GM18499 (cell line): Measurements from ENCODE around the gene SLC16A2.
"Not testable (repeated sequence)": the region's sequence is repeated elsewhere in the genome, so short reads cannot be mapped to it uniquely, and the experiment has no call there.

Experiments
- ATAC-seq: cut with Tn5 transposase; IDR thresholded peaks from one replicate; pipeline ENCODE4 v1.9.1; 2021; ENCODE audit warnings: moderate number of reproducible peaks; ENCODE audit not compliant: insufficient read depth, unreplicated experiment

Gene SLC16A2

DNA sequence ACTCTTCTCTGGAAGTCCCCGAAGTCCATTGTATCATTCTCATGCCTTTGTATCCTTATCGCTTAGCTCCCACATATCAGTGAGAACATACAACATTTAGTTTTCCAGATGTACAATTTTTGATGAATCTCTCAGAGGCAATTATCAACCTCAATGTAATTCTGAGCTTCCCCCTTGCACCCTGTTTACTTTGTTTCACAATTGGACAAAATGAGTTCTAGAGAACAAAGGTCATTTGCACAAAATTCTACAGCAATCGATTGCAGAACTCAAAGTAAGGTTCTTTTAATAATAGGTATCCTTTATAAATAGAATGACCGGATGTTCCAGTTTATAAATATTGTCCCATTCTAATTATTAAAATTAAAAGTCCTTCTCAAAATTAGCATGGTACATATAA, 79.3 kb downstream of the SLC16A2 start:
- ATAC-seq: no peak

DNA sequence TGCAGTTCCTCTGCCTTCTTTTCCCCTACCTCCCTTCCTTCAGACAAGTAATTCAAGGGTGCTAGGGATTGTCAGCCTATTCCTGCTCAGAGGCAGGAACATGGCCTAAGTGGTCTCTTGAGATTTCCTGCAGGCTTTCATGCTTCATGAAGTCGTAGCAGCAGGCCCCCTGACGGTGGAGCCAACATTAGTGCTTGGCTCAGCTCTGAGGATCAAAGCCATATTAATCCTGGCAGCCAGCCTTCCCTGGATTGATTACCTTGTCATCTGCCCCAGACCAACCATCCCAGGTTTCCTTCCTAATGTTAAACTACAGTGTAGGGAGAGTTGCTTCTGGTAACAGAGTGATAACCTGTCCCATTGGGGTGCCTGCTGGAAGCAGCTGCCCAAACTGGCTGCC, 84.1 kb downstream of the SLC16A2 start:
- ATAC-seq: no peak

DNA sequence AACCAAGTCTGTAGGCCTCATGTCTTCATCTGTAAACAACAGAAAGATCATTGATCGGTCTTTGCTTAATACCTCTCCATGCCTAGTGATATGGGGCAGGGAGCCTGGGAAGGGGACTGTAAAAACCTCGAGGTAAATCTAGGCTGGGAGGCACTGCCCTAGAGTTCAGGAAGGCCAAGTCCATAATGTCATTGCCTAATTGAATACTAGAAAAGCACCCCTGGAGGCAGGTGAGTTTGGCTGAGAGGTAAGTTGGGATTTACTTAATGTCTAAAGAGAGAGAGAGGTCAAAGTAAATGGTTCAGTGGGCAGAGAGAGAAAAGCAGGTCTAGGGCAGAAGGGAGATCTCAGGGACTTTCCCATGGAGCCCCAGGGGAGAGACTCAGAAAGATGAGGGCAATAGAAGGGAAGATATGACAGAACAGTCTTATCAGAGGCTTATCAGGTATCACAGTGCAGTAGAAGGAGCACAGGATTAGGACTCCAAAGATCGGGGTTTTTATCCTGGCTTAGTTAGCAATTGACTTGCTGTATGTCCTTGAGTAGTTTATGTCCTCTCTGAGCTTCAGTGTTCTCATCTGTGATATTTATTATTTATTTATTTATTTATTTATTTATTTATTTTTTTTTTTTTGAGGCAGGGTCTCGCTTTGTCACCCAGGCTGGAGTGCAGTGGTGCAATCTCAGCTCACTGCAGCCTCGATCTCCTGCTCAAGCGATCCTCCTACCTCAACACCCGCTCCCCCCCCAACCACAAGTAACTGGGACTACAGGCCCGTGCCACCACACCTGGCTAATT, 85.2 kb downstream of the SLC16A2 start:
- ATAC-seq: peak; percentile 79

DNA sequence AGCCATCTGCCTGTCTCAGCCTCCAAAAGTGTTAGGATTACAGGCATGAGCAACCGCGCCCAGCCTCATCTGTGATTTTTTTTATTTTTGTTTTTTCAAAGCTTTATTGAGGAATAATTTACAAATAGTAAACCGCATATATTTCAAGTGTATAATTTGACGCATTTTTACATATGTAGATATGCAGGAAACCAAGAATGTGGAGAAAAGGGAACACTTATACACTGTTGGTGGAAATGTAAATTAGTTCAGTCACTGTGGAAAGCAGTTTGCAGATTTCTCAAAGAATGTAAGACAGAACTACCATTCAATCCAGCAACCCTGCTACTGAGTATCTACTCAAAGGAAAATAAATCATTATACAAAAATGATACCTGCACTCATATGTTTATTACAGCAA, 85.9 kb downstream of the SLC16A2 start:
- no peak for ATAC-seq

DNA sequence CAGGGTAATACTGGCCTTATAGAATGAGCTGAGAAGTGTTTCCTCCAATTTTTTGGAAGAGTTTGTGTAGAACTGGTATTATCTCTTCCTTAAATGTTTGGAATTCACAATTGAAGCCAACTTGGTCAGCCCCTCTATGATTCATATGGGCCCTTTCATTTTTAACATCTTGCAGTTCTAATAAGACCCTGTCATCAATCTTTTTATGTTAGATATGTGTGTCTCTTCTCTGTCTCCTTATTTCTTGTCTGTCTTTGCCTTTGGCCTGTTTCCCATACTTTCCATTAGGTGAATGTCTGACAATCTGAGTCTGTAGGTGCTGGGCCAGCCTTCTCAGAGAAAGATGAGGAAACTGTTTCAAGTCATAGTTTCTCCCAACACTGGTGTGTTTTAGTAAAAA, 88.7 kb downstream of the SLC16A2 start:
- ATAC-seq: no peak

DNA sequence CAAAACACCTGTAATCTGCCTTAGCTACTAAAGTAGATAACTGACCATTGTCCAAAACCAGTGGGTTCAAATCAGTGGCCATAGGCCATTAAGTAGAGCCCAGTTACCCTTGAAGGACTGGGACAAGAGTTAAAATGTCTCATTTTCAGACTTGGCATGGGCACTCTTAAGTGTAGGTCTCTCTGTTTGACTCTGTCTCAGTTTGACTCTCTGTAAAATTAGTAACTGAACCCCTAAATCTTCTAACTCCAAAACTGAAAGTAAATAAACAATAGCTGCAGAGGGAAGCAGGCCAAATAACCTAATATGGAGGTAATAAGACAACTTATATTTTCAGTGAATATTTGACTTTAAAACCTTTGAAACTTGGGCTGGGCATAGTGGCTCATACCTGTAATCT, 89.1 kb downstream of the SLC16A2 start:
- ATAC-seq: peak; percentile 41

DNA sequence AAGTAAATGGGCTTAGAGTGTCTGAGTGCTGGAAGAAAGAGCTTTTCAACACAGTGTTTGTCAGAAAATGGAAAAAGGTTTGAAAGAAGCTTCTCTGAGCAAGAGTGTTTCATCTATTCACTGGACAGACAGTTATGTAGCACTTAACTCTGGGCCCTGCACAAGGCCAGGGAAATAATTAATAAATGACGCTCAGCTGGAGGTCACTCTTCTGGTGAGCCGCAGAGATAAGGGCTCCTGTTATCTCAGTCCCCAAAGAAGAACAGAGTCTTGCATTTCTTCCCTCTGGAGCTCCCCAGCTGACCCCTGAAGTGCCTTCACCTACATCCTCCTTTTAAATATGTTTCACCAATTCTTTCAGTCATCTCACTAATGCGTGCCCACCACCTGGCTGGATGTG, 90.4 kb downstream of the SLC16A2 start:
- no peak for ATAC-seq

DNA sequence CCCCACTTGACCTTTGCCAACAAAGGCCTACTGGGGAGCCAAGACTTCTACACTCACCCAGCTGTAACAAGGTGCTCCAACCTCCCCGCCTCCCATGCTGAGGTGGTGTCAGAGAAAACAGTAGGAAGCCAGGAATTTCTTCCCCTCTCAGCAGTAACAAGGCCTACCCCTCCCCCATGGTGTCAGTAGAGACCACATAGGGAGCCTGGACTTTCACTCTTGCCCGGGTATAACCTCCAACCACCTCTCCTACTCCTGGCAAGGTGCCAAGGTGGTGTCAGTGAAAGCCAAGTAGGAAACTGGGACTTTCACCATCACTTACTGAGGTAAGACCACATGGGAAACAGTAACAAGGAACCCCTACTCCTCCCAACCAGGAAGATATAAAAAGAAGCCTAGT, 93.1 kb downstream of the SLC16A2 start:
- no peak for ATAC-seq

DNA sequence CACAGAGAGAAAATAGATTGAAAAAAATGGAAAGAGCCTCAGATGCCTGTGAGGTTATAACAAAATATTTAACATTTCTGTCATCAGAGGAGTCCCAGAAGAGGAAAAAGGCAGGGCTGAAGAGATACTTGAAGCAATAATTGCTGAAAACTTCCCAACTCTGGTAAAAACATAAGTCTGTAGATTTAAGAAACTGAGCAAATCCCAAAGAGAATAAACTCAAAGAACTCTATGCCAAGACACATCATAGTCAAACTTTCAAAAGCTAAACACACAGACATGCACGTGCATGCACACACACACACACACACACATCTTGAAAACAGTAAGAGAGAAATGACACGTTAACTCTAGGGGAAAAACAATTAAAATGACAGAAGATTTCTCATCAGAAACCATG, 94.1 kb downstream of the SLC16A2 start:
- ATAC-seq: no peak

DNA sequence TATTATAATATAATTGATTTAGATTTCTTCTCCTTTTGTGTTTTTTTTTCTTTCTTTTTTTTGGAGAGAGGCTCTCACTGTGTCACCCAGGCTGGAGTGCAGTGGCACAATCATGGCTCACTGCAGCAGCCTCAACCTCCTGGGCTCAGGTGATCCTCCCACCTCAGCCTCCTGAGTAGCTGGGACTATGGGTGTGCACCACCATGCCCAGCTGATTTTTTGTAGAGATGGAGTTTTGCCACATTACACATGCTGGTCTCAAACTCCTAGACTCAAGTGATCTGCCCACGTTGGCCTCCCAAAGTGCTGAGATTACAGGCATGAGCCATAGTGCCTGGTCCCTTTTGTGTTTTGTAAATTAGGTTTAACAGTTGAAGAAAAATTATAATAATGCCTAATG, 94.7 kb downstream of the SLC16A2 start:
- ATAC-seq: not testable (repeated sequence)

DNA sequence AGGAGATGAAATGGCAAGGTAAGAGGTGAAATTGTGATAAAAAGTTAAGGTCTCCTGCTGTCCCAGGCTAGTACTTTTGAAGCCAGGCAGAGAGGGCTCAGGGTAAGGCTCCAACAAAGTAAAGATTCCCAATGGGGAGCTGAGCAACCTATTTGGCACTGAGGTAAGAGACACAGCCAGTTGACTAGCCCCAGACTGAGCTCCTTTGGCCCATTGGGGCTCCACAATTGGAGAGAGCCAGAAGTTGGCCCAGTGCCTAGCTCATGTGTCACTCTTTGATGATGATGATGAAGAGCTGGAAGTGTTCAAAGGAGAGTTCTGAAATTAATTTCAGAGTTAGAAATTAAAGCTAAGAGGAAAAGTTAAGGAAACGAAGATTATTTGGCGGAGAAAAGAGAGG, 98.6 kb downstream of the SLC16A2 start:
- no peak for ATAC-seq

DNA sequence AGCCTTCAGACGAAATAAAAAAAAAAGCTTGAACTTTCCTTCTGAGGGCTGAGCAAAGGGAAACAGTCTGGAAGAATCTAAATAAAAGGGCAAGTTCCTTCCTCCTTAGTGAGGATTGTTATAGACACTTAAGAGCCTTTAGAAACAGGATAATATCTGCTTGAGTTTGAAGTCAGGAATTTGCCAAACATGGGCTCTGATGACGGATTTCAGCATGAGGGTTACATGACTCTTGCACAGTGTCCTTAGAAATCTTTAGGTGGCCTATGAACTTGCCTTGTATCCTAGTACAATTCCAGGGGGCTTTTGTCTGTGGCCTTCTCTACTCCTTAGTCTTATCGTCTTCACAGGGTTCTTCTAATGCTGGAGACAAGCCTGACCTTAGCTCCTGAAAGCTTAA, 99.0 kb downstream of the SLC16A2 start:
- ATAC-seq: no peak

DNA sequence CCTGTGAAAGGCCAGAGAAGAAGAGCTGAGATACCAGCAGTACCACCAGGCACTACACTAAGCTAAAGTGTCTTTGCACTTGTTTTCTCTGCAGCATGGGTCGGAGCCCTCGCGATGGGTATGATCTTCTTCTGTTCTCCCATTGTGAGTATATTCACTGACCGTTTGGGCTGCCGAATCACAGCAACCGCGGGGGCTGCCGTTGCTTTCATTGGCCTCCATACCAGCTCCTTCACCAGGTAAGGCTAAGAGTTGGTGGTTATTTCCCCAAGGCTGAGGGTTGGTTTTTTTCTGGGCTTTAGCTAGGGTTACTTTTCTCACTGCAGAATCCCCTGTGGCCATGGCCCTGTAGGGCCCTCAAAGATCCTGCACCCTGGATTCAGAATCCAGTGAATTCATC, 99.6 kb downstream of the SLC16A2 start:
- no peak for ATAC-seq

DNA sequence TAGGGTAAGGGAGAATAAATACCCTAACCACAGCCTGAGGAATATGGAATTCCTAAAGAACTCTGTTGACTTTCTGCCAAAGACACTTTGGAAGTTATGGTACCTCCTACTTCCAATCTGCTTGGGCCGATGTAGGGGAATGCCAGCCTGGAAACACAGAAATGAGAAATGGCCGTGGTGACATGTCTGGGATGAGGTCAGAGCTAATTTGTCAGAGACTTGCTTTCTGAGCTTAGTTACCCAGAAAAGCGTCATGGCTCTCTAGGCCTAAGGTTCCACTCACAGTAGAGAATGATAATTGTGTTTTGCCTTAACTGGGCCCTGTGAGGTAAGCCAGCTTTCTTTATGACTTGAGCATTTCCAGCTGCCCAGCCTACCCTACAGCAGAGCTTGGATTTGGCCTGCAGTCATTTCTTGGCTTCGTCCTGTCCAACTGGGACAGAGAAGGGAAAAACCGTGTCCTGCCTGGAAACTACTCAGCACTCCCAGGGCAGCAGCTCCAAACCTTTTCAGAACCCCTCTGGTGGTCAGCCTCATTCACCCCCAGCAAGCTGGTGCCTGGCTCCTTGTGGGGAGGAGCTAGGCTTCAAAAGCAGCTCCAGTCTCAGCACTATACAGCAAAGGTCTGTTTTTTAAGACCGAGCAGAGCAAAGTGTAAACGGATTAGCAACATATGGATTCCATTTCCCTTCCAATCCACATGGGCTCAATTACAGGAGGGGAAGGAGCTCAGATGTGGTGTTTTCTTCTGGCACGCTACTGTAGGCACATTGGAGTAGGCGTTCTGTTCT, 100.9 kb downstream of the SLC16A2 start:
- no peak for ATAC-seq

DNA sequence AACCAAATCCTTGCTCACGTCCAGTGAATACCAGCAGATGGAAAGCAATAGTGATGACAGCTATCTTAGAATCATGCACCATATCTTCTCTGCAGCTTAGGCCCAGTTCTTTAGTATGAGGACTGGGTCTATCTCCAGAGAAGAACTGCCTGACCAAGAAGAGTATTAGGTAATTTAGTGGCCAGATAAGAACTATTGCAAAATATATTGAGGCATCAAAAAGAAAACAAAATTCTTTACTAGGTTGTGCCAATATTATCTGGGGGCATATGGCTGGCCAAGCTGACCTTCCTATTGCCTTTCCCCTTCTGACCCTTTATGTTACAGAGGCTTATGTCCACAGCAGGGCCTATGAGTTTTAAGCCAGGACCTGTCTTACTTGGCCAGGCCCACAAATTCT, 101.9 kb downstream of the SLC16A2 start:
- no peak for ATAC-seq

DNA sequence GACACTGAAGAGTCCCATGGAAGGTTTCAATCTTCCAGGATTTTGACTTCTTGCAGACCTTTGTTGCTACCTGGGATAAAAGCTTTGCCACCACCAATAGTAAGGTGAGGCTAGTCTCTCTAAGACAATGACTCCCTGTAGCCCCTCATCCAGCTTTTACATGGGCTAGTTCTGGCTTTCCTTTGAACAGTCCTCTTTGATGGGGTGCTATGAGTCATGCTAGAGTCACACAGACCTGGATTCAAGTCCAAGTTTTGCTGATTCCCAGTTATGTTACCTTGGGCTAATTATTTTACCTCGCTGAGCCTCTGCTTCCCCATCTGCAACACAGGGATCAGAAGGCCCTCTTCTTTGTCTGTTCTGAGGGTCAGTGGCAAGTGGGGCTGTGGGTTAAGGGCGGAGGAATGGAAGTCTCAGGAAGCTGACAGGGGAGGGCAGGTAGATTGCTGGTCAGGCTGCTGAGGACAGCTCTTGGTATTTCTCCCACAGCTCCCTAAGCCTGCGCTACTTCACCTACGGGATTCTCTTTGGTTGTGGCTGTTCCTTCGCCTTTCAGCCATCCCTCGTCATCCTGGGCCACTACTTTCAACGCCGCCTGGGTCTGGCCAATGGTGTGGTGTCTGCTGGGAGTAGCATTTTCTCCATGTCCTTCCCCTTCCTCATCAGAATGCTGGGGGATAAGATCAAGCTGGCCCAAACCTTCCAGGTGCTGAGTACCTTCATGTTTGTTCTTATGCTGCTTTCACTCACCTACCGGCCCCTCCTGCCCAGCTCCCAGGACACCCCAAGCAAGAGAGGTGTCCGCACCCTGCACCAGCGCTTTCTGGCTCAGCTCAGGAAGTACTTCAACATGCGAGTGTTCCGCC, 102.8 kb downstream of the SLC16A2 start:
- ATAC-seq: no peak

DNA sequence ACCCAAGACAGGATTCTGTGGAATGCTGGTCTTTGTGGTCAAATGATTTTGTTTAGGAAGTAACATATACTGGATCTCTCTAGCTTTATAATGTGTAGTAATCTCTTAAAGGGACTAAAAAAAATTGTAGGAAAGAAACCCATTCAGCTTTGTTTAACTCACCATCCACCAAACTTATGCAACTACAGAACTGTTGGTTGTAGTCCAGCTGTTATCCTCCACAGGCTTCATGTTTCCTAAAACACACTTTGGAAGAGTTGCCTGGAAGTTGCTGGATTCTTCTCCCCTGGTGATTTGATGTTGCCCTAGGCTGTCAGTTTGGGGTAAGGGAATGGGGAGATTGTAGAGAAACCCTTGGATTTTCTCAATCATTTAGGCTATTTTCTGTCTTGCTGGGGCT, 103.8 kb downstream of the SLC16A2 start:
- ATAC-seq: no peak

DNA sequence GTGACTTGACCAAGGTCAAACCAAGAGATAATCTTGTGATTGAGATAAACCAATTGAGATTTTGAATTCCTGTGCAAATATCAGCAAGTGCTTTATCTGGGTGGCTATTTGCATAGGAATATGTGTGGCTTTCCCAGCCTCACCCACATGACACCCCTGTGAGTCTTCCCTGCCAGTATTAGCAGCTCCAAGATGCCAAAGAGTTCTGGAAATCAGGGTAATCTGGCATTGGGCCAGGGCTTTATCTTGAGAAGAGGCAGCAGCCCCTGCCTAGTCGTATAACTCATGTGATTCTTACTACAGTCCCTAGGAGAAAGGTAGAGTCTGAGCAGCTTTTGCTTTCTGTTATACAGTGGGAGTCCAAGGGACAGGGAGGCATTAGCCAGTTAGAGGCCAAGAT, 105.5 kb downstream of the SLC16A2 start:
- no peak for ATAC-seq

DNA sequence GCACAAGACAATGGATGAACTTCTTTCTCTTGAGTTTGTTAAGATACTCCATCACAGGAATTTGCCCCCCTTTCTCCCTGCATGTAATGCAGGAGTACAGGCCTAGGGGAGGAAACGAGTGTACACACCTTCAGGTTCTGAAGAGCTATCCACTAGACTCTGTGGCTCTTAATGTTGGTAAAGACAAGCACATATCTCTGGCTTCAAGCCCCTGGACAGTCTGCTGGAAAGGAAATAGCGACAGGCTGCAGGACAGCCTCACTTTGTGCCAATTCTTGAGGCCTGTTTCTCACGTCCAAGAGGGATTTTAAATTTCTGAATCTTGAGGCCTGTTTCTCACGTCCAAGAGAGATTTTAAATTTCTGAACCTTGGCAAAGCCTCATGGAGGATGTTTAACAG, 106.1 kb downstream of the SLC16A2 start:
- no peak for ATAC-seq

DNA sequence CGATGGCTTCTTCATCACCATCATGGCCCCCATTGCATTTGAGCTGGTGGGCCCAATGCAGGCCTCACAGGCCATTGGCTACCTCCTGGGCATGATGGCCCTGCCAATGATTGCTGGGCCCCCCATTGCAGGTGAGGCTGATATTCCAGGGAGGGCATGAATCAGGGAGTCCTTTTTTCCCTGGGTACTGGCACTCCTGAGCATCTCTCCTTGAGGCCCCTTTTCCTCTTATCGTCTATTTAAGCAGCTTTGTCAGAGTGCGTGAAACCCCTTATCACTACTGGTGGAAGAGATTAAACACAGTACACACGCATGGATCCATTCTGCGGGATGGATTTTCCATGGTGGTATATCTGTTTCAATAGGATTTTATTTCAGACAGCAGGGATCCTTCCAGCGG, 108.0 kb downstream of the SLC16A2 start:
- ATAC-seq: no peak

DNA sequence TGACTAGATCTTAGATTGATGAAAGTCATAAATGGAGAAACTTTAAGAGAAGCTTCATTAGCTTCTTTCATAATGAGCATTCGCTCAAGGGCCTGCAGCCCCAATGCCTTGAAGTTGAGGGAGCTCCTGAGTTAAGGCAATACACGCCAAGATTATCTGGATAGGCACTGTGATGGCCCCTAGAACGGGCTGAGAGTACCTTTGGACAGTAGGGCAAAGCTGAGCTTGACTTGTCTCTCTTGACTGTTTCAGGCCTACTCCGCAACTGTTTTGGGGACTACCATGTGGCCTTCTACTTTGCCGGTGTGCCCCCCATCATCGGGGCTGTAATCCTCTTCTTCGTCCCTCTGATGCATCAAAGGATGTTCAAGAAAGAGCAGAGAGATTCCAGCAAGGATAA, 109.8 kb downstream of the SLC16A2 start:
- ATAC-seq: no peak
